Parietal lobe (tissue), 1 donor: Measurements from ENCODE around the gene ASIC1. TPM values are rescaled to one million over a fixed set of nuclear protein-coding genes. Genes with fewer than 3 reads are reported as not detected.

Experiments
- total RNA-seq: library from RNA; depleted of rRNA; stranded (reverse); fragments of >200 nt; gene quantifications from one replicate; pipeline ENCODE4 v1.2.3, GENCODE V29; 2014

Gene ASIC1
- 37.6 TPM for total RNA-seq

DNA sequence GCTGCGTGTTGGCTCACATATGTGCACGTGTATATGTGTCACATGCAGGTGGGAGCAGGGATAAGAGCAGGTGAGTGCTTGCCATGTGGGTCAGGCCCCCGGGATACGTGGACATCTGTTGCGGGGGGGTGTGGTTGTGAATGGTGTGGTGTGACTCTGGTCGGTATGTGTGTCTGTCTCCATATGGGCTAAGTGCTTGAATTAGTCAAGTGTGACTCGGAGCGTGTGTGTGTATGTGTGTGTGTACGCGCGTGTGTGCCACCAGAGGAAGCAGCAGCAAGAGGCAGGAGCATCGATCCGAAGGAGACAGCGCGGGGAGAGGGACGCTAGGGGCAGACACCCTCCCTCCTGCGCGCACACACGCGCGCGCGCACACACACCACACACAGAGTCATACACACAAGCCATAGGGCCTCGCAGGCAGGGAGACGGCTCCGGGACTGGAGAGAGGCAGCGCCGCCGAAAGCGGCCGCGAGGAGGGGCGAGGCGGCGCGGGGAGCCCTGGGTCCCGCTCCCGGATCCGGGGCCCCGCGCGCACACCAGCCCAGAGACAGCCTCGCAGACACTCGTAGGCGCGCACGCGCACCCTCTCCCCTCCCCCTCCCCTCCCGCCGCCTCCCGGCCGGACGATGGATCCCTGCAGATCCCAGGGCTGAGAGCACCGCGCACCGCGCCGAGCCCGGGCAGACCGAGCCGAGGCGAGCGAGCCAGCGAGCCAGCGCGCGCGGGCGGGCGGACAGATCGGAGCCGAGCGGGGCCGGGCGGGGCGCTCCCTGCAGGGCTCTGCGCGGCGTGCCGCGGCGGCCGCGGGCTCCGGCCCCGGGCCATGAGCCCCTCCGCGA is at the start of gene ASIC1:
TSS of gene ASIC1 (plus strand) at position 597 of the 842 bp plus-strand sequence. CDS start 1,171 bp downstream, outside the sequence.

DNA sequence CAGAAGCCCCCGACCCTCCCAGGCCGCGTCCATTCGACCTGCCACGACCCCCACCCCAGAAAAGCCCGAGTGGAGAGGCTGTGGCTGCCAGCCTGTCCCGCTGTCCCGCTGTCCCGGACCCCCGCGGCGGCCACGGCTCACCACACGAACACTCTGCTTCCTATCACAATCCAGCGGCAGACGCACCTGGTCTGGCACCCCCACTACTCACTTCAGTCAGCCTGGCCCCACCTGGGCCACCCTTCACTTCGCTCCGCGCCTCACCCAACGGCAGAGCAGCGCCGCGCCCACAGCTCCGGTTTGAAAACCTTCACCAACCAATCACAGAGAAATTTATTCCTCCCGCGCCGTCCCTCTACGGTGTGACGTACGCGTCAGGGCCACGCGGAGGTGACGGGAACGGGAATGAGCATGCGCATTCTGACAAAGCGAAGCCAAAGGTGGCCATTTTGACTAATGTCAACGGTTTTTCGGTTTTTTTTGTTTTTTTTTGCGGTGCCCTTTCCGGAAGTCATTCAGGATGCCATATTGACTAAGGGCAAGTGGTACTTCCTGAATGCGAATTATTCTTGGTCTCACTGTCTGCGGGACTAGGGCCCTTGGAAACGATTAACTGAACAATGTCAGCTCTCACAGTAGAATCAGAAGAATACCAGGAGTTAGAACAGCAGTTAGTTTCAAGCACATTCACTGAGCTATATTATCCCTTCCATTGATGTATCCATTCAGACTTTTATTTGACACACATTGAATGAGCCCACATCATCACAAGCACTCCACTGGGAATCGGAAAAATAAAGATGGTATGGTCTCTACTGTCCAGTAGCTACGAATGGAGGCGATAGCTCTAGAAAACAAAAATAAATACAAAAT is 32.0 kb upstream of the ASIC1 start, which contains the start of gene RACGAP1:
TSS of gene RACGAP1 (minus strand) at position 308 of the 873 bp plus-strand sequence. CDS start 8,779 bp downstream, outside the sequence.

DNA sequence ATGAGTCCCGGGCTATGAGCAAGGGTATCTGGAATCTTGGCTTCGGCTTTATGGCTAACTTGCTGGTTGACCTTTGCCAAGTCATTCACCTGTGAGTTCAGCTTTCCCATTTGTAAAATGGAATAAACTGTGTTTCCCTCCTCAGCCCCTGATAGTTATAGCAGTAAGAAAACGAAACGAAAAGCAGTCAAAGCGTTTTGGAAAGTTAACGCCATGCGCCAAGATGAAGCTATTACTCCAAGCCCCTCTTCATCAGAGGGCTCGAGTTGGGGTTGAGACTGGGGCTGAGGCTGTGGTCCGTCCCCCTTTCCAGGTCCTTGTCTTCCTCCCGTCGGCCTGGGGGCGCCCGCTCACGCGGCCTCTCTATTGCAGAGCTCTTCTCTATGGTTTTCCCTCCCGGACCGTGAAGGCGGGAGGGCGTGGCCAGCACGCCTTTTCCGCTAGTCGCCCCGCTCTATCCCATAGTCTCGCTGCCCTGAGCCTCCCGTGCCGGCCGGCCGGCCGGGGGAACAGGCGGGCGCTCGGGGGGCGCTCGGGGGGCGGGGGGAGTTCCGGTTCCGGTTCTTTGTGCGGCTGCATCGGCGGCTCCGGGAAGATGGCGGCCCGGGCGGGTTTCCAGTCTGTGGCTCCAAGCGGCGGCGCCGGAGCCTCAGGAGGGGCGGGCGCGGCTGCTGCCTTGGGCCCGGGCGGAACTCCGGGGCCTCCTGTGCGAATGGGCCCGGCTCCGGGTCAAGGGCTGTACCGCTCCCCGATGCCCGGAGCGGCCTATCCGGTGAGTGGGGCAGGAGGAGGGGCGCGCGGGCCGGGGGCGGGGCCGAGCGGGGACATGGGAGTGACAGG is 27.6 kb downstream of the ASIC1 start, which contains the start of gene SMARCD1:
TSS of gene SMARCD1 (plus strand) at position 568 of the 840 bp plus-strand sequence. CDS start at position 596, 28 bp downstream.

DNA sequence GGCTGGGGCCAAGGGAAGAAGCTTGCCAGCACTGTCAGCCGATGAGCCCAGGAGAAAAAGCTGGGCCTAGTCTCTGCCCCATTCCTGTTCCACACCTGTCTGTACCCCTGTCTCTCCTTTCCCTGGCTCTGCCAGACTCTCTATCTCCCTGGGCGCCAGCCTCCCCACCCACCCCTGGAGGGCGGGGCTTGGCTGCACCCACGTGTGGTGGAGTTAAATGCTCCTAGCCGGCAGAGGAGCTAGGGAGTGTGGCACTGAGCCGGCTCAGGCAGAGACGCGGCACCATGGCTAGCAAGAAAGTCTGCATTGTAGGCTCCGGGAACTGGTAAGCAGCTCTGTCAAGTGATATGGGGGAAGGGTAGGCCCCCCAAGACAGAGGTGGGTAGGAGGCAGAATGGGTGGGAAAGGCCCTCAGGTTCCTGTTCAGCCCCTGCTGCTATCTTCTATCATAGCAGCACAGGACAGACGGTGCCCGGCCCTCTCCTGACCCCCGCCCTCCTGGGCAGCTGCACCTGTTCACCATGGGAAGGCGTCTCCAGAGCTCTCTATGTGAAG is 46.4 kb downstream of the ASIC1 start, which contains the start of gene GPD1:
TSS of gene GPD1 (plus strand) at position 242 of the 555 bp plus-strand sequence. CDS start at position 285, 43 bp downstream.

DNA sequence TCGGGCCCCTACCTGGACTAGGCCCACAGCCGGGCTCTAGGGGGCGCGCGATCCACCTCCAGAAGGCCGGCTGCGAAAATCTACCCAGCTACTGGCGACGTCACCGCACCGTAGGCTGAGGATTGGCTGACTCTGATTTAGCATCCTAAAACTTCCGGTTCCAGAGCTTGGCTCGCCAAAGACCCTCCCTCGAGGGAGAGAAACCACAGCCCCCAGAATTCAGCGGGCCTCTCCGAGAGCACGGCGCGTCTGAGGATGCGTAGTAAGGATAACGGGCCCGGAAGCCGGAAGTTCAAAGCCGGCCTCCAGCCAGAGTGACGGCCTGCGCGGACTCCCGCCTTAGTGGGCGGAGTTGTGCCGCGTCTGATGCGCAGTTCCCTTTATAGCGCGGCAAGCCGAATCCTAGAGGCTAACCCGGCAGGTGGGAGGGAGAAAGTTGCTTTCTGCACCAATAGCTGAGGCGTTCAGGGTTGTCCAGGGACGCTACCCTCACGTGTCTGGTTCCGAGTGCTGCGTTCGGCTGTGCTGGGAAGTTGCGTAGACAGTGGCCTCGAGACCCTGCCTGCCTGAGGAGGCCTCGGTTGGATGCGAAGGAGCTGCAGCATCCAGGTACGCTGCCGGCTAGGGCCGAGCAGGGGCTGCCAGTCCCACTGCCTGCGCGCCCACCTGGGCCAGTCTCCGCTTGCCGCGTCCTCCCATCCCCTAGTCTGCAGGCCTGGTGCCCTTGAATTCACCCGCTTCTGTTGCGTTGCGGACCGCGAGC is 54.5 kb downstream of the ASIC1 start, which contains the start of gene COX14:
TSS of gene COX14 (plus strand) at position 544 of the 763 bp plus-strand sequence. CDS start 7,808 bp downstream, outside the sequence.

Other genes starting within 250 kb of the ASIC1 start
- 25.0 TPM for gene NCKAP5L, start 229.2 kb upstream of the ASIC1 start, total RNA-seq
- 7.2 TPM for gene BCDIN3D, start 214.5 kb upstream of the ASIC1 start, total RNA-seq
- gene FAIM2, start 153.7 kb upstream of the ASIC1 start, total RNA-seq = 37.2 TPM
- gene AQP2, start 106.9 kb upstream of the ASIC1 start, total RNA-seq = not detected
- 0.63 TPM for gene AQP5, start 95.7 kb upstream of the ASIC1 start, total RNA-seq
- gene AQP6, start 84.6 kb upstream of the ASIC1 start, total RNA-seq = 0.31 TPM
- 28.5 TPM for gene RACGAP1, start 32.1 kb upstream of the ASIC1 start, total RNA-seq
- gene SMARCD1, start 27.7 kb downstream of the ASIC1 start, total RNA-seq = 105 TPM
- gene GPD1, start 46.4 kb downstream of the ASIC1 start, total RNA-seq = 23.8 TPM
- 10.3 TPM for gene COX14, start 54.6 kb downstream of the ASIC1 start, total RNA-seq
- gene CERS5, start 109.8 kb downstream of the ASIC1 start, total RNA-seq = 160 TPM
- 32.2 TPM for gene LIMA1, start 225.9 kb downstream of the ASIC1 start, total RNA-seq